HepG2 (cell line): ENCODE results near the gene MS4A14. TPM values are rescaled to one million over a fixed set of nuclear protein-coding genes. Genes with fewer than 3 reads are reported as not detected.

Experiments used
- ATAC-seq: fragments of 200-7000 bp; cut with Tn5 transposase; 3 replicates; pipeline ENCODE4 v1.9.1; 2020; ENCODE audit warnings: mild to moderate bottlenecking, moderate library complexity
- BruUV-seq: library from RNA; stranded (reverse); fragments of 400-500 nt; replicated peaks from 2 replicates; lab custom pipeline; 2021; lab: Mats Ljungman, UMichigan
- CTCF ChIA-PET: fragments of 300-600 bp; formaldehyde crosslinking; extraction: SDS; loops from one replicate; lab custom pipeline; 2021; ENCODE audit warnings: low total read pairs, inconsistent platforms, low intra/inter-chr PET ratio; lab: Yijun Ruan, JAX
- POLR2A ChIA-PET: fragments of 350-600 bp; sonication (Branson Sonifier 250); formaldehyde crosslinking; loops from one replicate; lab custom pipeline; 2020; ENCODE audit warnings: antibody characterized with exemption, inconsistent platforms; lab: Yijun Ruan, JAX
- DNase-seq: peaks from one replicate; pipeline ENCODE4 v3.0.0-alpha.2; 2015; ENCODE audit warnings: low spot score
- FAIRE-seq: peaks from 3 replicates; lab custom pipeline; 2011; peaks lifted over from hg19 to GRCh38; lab: Jason Lieb, UNC
- H2AFZ ChIP-seq: one replicate; pipeline ENCODE4 v1.6.1; 2011; ENCODE audit warnings: low read length, inconsistent platforms
- H3K27ac ChIP-seq: fragments of 300-600 bp; 3 replicates; pipeline ENCODE4 v1.8.0; 2011; ENCODE audit warnings: mixed run types, mild to moderate bottlenecking, mixed read lengths, low read length, inconsistent platforms; ENCODE audit not compliant: insufficient read depth; ENCODE audit errors: extremely low read length
- H3K27me3 ChIP-seq, 2 experiments: fragments of 200-600 bp in 1 of 2; 2 replicates in 1 of 2; 3 replicates in 1 of 2; pipeline versions ENCODE4 v1.6.0 to v1.8.0; 2011; ENCODE audit warnings: low read length in 2 of 2, mild to moderate bottlenecking in 2 of 2, moderate library complexity in 2 of 2, inconsistent platforms in 1 of 2; ENCODE audit not compliant: insufficient read depth in 2 of 2, control insufficient read depth in 1 of 2
- H3K36me3 ChIP-seq, 2 experiments: fragments of 200-600 bp in 1 of 2; replicated peaks in 1 of 2; 2 replicates in 1 of 2; 3 replicates in 1 of 2; pipeline versions ENCODE4 v1.5.1 to v1.8.0; 2011; ENCODE audit warnings: low read length in 2 of 2, inconsistent platforms in 1 of 2; ENCODE audit not compliant: insufficient read depth in 2 of 2, control insufficient read depth in 1 of 2
- H3K4me1 ChIP-seq: 2 replicates; pipeline ENCODE4 v1.5.1; 2012; ENCODE audit warnings: low read length, inconsistent platforms; ENCODE audit not compliant: insufficient read depth
- H3K4me2 ChIP-seq: 2 replicates; pipeline ENCODE4 v1.6.0; 2011; ENCODE audit warnings: low read depth, low read length, inconsistent platforms
- H3K4me3 ChIP-seq, 3 experiments: fragments of 200-600 bp in 1 of 3; sonication (generic), shearing (Covaris generic) in 1 of 3; replicated peaks in 1 of 3; 2 replicates each; pipeline ENCODE4 v1.5.1; 2011 to 2016; ENCODE audit warnings: low read length in 3 of 3, inconsistent platforms in 2 of 3, low read depth in 2 of 3, mild to moderate bottlenecking in 2 of 3, control low read depth in 1 of 3, mixed read lengths in 1 of 3; ENCODE audit not compliant: insufficient read depth in 1 of 3
- H3K79me2 ChIP-seq: one replicate; pipeline ENCODE4 v1.6.1; 2011; ENCODE audit warnings: low read length, inconsistent platforms; ENCODE audit not compliant: insufficient read depth
- H3K9ac ChIP-seq: 2 replicates; pipeline ENCODE4 v1.6.0; 2011; ENCODE audit warnings: mild to moderate bottlenecking, low read depth, low read length, inconsistent platforms; ENCODE audit not compliant: insufficient read depth
- H3K9me3 ChIP-seq: 2 replicates; pipeline ENCODE4 v1.5.1; 2012; ENCODE audit warnings: mild to moderate bottlenecking, low read length
- H4K20me1 ChIP-seq: 2 replicates; pipeline ENCODE4 v1.6.0; 2011; ENCODE audit warnings: inconsistent platforms, mild to moderate bottlenecking, low read length, moderate library complexity; ENCODE audit not compliant: insufficient read depth
- ATF7 ChIP-seq, 2 experiments: fragments of 450-650 bp in 1 of 2; sonication (generic) in 1 of 2; formaldehyde crosslinking in 1 of 2; IDR thresholded peaks; 2 replicates each; pipeline versions ENCODE4 v1.4.0 to v1.6.1; 2016 to 2020; ENCODE audit warnings: antibody characterized with exemption in 1 of 2, mild to moderate bottlenecking in 1 of 2, missing genetic modification reagents in 1 of 2
- BATF2 ChIP-seq: sonication (generic); formaldehyde crosslinking; IDR thresholded peaks from 2 replicates; pipeline ENCODE4 v1.8.0; 2022; ENCODE audit warnings: mild to moderate bottlenecking, missing genetic modification reagents, moderate library complexity
- FIP1L1 ChIP-seq: fragments of 200-400 bp; formaldehyde crosslinking; IDR thresholded peaks from 2 replicates; pipeline ENCODE4 v1.6.1; 2018; ENCODE audit warnings: low read depth, mild to moderate bottlenecking, low read length, moderate library complexity, borderline replicate concordance; ENCODE audit not compliant: insufficient read depth
- FUBP1 ChIP-seq: sonication (generic); formaldehyde crosslinking; IDR thresholded peaks from 2 replicates; pipeline ENCODE4 v1.5.1; 2020; ENCODE audit warnings: missing genetic modification reagents, mild to moderate bottlenecking, borderline replicate concordance
- HIVEP1 ChIP-seq: sonication (generic); formaldehyde crosslinking; IDR thresholded peaks from 2 replicates; pipeline ENCODE4 v1.4.0; 2020; ENCODE audit warnings: mild to moderate bottlenecking, missing genetic modification reagents
- HMG20B ChIP-seq: conservative IDR thresholded peaks from 2 replicates; pipeline ENCODE4 v1.6.1; 2016; ENCODE audit warnings: missing genetic modification reagents, missing compliant biosample characterization
- IKZF5 ChIP-seq: IDR thresholded peaks from 2 replicates; pipeline ENCODE4 v1.6.1; 2018; ENCODE audit warnings: missing genetic modification reagents, mild to moderate bottlenecking, missing compliant biosample characterization
- KLF11 ChIP-seq: IDR thresholded peaks from 2 replicates; pipeline ENCODE4 v1.6.1; 2016; ENCODE audit warnings: missing compliant biosample characterization
- MAF1 ChIP-seq: sonication (generic); formaldehyde crosslinking; IDR thresholded peaks from 2 replicates; pipeline ENCODE4 v1.5.0; 2020; ENCODE audit warnings: missing genetic modification reagents, borderline replicate concordance
- MXD4 ChIP-seq: IDR thresholded peaks from 2 replicates; pipeline ENCODE4 v1.6.1; 2016; ENCODE audit warnings: mild to moderate bottlenecking, missing biosample characterization, missing genetic modification reagents
- MYNN ChIP-seq: sonication (generic); formaldehyde crosslinking; IDR thresholded peaks from 2 replicates; pipeline ENCODE4 v1.4.0; 2020; ENCODE audit warnings: mild to moderate bottlenecking, low read depth, missing genetic modification reagents
- PHF5A ChIP-seq: IDR thresholded peaks from one replicate; pipeline ENCODE4 v1.6.1; 2018; ENCODE audit warnings: low read depth, missing genetic modification reagents; ENCODE audit not compliant: unreplicated experiment
- RAD21 ChIP-seq: fragments of 450-650 bp; formaldehyde crosslinking; IDR thresholded peaks from 2 replicates; pipeline ENCODE4 v1.5.0; 2020; ENCODE audit warnings: mild to moderate bottlenecking
- SMARCC2 ChIP-seq: fragments of 450-650 bp; IDR thresholded peaks from 2 replicates; pipeline ENCODE4 v1.6.1; 2017; ENCODE audit warnings: antibody characterized with exemption, mild to moderate bottlenecking
- ZNF317 ChIP-seq: sonication (generic); formaldehyde crosslinking; IDR thresholded peaks from 2 replicates; pipeline ENCODE4 v1.5.0; 2020; ENCODE audit warnings: mild to moderate bottlenecking, missing genetic modification reagents
- WGBS: methylation state at CpG from one replicate; pipeline ENCODE4 v1.1.6; 2017; ENCODE audit warnings: low lambda C conversion rate; 5-methylcytosine and 5-hydroxymethylcytosine counted together
- in situ Hi-C: cut with HindIII; loops from 2 replicates; pipeline ENCODE4 v1.10.0; 2017; ENCODE audit warnings: low pct_unique_long_range_greater_than_20kb; ENCODE audit not compliant: extremely low pct_ligation_motif_present
- intact Hi-C: fragments of 100-400 bp; cut with micrococcal nuclease; formaldehyde crosslinking; loops from one replicate; pipeline ENCODE4 v1.10.0; 2022; ENCODE audit not compliant: unreplicated experiment
- polyA plus RNA-seq, 8 experiments: library from polyadenylated mRNA; depleted of rRNA in 3 of 8; stranded (reverse) in 7 of 8; unstranded in 1 of 8; fragments of >200 nt; fragmentation: Illumina TruSeq in 4 of 8; extraction: Trizol in 4 of 8; gene quantifications; 2 replicates each; pipeline versions ENCODE4 v1.2.1 to v1.2.3, GENCODE V29; 2011 to 2016; ENCODE audit warnings: low read depth in 4 of 8, missing spikeins in 1 of 8, mixed read lengths in 1 of 8; ENCODE audit not compliant: insufficient read depth in 1 of 8
- total RNA-seq, 5 experiments: library from RNA; depleted of rRNA; stranded (reverse); fragments of >200 nt; fragmentation: Illumina TruSeq; extraction: Trizol; gene quantifications; 2 replicates each; pipeline ENCODE4 v1.2.3, GENCODE V29; 2016; ENCODE audit warnings: low read depth in 1 of 5

MS4A14 gene
- total and polyA plus RNA-seq, 2 of the 13 experiments (the other 11 are each of a cell fraction or from before 2014, with no cell fraction given) = not detected

GRCh38 chr11:60394666-60395380, 1.4 kb upstream of the MS4A14 start:
- intact Hi-C loops (no loop called here), in situ Hi-C loops (no loop called here)
- no peaks in the 10 kb centered on the region for H3K79me2 ChIP-seq
- H3K36me3 ChIP-seq = no peaks in the 10 kb centered on the region
- H3K9me3 ChIP-seq = no peaks in the 10 kb centered on the region
- no peak for TF ChIP-seq ZNF317 (CRISPR knock-in tag)
- ChIA-PET POLR2A (no interaction called here), CTCF (no interaction called here)
- H3K4me1 ChIP-seq = no peaks in the 10 kb centered on the region
- no TSS peak for BruUV-seq
- H4K20me1 ChIP-seq = no peaks in the 10 kb centered on the region
- FAIRE-seq (no peak), ATAC-seq (no peak), DNase-seq (no peak)
- H2AFZ ChIP-seq = no peak overlapping the region
- no peak overlapping the region for H3K4me3 ChIP-seq
- H3K4me2 ChIP-seq = no peak overlapping the region
- no peak overlapping the region for H3K9ac ChIP-seq
- WGBS = 18% methylated on average over 7 of the region's 7 CpGs
- H3K27me3 ChIP-seq = 0 out of 5 replicates have a peak, but pooled peaks cover 0 to 4% of the 10 kb centered on the region in 2 experiments
- no peak overlapping the region for H3K27ac ChIP-seq

- Histone ChIP-seq H3K79me2 (no peaks in the 10 kb centered on the region), H3K4me3 (no peak overlapping the region), H3K4me2 (no peak overlapping the region), H4K20me1 (no peaks in the 10 kb centered on the region), H3K9ac (no peak overlapping the region), H2AFZ (no peak overlapping the region), H3K27me3 (0 out of 5 replicates have a peak, but pooled peaks cover 0 to 4% of the 10 kb centered on the region in 2 experiments), H3K36me3 (no peaks in the 10 kb centered on the region), H3K27ac (no peak overlapping the region), H3K9me3 (no peaks in the 10 kb centered on the region), H3K4me1 (no peaks in the 10 kb centered on the region)
- TF ChIP-seq FIP1L1 (no peak), ATF7 (IDR thresholded peaks at IDR 0.05) (no peak), ATF7 (CRISPR knock-in tag; IDR thresholded peaks at IDR 0.05) (no peak), HMG20B (no peak), IKZF5 (CRISPR knock-in tag) (no peak), SMARCC2 (no peak), HIVEP1 (CRISPR knock-in tag) (no peak), RAD21 (CRISPR knock-in tag) (no peak), BATF2 (CRISPR knock-in tag) (no peak), KLF11 (CRISPR knock-in tag) (no peak), MAF1 (CRISPR knock-in tag) (no peak), MXD4 (no peak), MYNN (CRISPR knock-in tag) (no peak), PHF5A (CRISPR knock-in tag) (no peak), FUBP1 (CRISPR knock-in tag) (no peak)
- ATAC-seq = no peak
- ChIA-PET CTCF (no interaction called here), POLR2A (no interaction called here)
- no peak for FAIRE-seq
- DNase-seq = no peak
- intact Hi-C loops (no loop called here), in situ Hi-C loops (no loop called here)
- no TSS peak for BruUV-seq
- 0% methylated on average over 1 of the region's 1 CpG for WGBS
Observed at GRCh38 chr11:60396799-60397198, 540 bp downstream of the MS4A14 start.
